Measurements from ENCODE around the gene ZFP36L1.

- no peak for TF ChIP-seq EZH2 (IDR thresholded peaks at IDR 0.05)
- TF ChIP-seq POLR2AphosphoS5 (IDR thresholded peaks at IDR 0.05; ENCODE audit: borderline replicate concordance, low read depth, low read length) = no peak
Observed at GRCh38 chr14:68748260-68748659, 44.6 kb downstream of the ZFP36L1 start.

Measured in SK-N-MC (cell line).